Body of pancreas (tissue), 4 donors: ENCODE results near the gene XCR1.

Source experiments
- POLR2A ChIP-seq, 3 donors: fragments of 450-650 bp; IDR thresholded peaks; one replicate each; pipeline ENCODE4 v1.6.1; 2016; ENCODE audit warnings: antibody characterized with exemption in 3 of 3, mild to moderate bottlenecking in 2 of 3
- TF ChIP-seq, protein P1 (sequence below), 7 experiments: fragments of 450-650 bp in 4 of 7; fragments of 200-600 bp in 3 of 7; sonication (generic) in 3 of 7; IDR thresholded peaks; one replicate each; pipeline ENCODE4 v1.5.1; 2016 to 2019; ENCODE audit warnings: antibody characterized with exemption in 7 of 7

DNA sequence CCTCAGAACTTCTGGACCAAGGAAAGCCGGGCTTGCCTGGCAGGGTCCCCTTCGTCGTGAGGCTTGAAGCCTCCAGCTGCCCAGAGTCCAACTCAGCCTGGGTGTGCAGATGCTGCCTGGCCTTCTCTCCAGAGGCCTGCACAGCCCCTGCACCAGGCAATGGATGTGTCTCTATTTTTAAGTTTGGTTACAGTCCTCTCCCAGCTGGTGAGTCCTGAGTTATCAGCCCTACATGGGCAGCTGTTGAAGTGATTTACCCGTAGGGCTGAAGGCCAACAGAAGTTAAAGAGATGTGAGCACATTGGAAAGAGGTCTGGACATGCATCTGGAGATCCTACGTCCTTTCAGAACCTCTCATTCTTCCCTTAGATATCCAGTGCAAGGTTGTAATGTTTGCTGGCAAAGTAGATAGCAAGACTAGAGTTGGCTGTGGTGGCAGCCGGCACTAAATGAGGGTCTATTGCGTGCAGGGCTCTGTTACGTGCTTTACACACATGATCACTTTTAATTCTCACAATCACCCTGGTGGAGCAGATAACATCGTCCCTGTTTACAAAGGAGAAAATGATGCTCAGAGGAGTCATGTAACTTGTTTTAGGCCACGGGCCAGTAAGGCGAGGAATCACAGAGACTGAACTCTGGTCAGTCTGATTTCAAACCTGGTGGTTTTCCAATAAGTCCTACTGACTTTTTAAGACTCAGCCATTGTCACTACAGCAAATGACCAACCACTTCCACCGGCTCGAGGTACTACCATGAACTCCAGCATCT, 41.6 kb downstream of the XCR1 start:
- TF ChIP-seq, protein P1, sequence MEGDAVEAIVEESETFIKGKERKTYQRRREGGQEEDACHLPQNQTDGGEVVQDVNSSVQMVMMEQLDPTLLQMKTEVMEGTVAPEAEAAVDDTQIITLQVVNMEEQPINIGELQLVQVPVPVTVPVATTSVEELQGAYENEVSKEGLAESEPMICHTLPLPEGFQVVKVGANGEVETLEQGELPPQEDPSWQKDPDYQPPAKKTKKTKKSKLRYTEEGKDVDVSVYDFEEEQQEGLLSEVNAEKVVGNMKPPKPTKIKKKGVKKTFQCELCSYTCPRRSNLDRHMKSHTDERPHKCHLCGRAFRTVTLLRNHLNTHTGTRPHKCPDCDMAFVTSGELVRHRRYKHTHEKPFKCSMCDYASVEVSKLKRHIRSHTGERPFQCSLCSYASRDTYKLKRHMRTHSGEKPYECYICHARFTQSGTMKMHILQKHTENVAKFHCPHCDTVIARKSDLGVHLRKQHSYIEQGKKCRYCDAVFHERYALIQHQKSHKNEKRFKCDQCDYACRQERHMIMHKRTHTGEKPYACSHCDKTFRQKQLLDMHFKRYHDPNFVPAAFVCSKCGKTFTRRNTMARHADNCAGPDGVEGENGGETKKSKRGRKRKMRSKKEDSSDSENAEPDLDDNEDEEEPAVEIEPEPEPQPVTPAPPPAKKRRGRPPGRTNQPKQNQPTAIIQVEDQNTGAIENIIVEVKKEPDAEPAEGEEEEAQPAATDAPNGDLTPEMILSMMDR (IDR thresholded peaks at IDR 0.05): no peak
- no peak for TF ChIP-seq POLR2A (IDR thresholded peaks at IDR 0.05)
